Skin epidermis (tissue), 12 donors: ENCODE results near the gene PON1.

ENCODE experiments used
- H3K27ac ChIP-seq, 21 experiments: fragments of 200-600 bp; sonication (generic) in 11 of 21; one replicate each; pipeline ENCODE4 v1.5.0; 2020; ENCODE audit warnings: mild to moderate bottlenecking in 3 of 21, inconsistent platforms in 2 of 21, moderate library complexity in 2 of 21
- H3K4me3 ChIP-seq, 7 experiments: fragments of 200-600 bp; sonication (generic) in 2 of 7; one replicate each; pipeline ENCODE4 v1.5.0; 2020; ENCODE audit warnings: inconsistent platforms in 2 of 7, mild to moderate bottlenecking in 2 of 7, moderate library complexity in 1 of 7

PON1 gene

DNA sequence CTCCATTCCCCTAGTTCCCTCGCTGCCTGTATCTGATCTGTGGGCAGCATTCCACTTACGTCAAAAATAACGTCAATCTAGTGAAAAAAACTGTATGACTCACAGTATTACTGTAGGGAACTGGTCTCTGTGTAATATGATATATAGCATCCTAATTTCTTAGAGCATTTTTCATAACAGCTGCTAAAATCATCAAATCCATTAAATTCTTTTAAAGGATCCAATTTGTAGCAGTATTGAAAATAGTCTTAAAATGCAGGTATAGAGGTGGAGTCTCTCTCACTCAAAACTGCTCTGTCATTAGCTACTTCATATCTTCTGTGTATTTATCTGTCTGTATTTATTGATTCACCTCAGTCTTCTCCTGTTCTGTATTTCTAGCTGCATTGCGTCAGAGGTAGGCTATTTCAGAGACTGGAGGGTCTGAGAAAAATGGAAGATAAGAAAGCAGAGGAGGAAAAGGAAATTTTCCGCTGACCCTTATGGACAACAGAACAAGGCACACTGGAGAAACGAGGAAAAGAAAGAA, 59.9 kb downstream of the PON1 start:
- Histone ChIP-seq H3K4me3 (no peak overlapping the region), H3K27ac (no peak overlapping the region)

DNA sequence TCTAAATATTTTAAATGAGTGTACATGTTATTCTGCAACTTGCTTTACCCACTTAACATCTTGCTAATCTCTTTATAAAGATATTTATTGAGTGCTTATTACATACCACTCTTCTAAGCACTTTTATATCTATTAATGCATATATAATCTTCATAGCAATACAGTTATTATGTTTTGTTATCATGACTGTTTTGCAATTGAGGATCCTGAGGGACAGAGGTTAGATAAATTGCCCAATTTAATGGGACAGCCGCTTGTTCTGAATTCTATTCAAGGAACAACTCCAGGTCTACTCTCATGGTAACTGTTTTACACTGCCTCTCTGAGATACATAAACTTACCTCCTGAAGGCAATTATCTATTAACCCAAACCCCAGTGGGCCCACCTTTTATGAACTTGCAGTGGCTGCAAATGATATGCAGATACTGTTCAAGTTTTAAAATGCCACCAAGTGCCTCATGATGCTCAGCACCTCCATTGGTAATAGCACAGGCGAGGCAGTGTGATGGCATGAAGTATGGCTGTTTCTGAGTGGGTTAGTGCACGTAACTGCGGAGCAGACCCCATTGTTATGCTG, 60.5 kb downstream of the PON1 start:
- H3K27ac ChIP-seq: no peak overlapping the region
- H3K4me3 ChIP-seq: no peak overlapping the region

DNA sequence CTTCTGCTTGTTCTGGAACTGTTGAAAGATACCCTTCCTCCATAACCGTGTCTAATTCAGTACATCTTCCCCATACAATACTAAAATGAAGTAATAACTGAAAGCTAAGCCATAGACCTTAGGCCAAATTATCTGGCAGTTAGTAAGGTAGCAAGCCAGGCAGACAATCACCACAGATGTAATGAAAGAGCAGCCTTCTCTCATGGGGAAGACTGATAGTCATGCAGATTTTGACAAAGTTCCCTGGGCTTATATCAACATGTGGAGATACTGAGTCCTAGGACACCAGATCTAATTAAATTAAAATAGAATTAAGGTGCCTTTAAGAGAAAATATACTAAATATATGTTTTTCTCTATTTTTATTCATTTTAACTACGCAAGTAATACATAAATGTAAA, 61.5 kb downstream of the PON1 start:
- Histone ChIP-seq H3K4me3 (no peak overlapping the region), H3K27ac (no peak overlapping the region)

DNA sequence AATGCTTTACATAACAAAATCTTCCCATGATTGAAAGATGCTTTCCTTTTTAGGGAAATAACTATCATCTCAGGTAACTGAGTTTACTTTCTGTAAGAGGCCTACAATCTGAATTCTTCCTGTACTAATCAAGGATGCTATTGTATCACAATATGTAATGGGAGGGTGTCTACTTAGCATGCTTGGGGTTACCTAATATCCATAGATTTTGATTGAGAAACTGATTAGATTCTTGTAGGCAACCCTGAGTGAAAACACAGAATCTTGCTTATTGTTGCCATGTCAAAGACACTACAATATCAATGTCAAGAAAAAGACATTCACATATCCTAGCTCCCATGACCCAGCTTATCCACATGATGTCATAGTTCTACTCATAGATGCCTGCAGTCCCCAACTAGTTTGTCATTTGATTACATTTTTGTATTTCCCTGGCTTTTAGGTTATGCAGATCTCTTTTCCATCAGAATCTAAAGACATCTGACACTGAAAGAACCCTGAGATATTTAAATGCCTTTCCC, 62.4 kb downstream of the PON1 start:
- no peak overlapping the region for H3K27ac ChIP-seq
- H3K4me3 ChIP-seq: no peak overlapping the region

DNA sequence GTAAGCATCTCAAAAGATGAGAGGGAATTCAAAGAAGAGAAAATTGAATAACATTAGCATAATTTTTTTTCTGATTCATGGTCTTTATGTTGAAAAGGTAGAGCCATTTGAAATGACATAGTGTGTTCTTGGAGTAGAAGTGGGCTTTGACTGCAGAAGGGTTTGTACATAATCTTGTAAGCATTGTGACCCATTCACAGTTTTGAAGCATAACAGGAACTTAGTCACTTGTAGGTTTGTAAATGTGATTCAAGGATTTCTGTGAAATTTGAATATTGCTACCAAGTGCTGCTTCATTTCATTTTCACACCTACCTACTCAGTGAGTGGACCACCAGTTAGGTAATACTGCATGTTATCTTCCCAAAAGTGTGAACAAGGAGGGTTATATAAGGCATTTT, 68.6 kb downstream of the PON1 start:
- no peak overlapping the region for H3K27ac ChIP-seq
- no peak overlapping the region for H3K4me3 ChIP-seq

DNA sequence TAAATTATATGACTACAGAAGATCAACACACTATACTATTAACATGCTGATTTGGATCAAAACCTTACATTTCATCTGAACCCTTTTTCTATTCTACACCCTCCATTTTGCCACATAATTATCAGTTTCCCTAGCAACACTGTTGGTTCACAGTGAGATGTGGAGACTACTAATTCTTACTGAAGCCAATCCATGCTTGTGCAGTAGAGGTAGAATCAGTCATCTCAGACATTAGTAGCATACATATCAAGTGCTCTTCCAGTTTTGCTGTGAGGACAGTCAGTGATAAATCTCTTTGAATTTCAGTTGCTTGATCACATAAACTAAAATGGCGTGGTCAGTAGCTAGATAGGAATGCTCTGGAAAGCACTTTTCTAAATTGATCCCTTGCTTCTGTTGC, 70.3 kb downstream of the PON1 start:
- no peak overlapping the region for H3K27ac ChIP-seq
- H3K4me3 ChIP-seq: no peak overlapping the region

DNA sequence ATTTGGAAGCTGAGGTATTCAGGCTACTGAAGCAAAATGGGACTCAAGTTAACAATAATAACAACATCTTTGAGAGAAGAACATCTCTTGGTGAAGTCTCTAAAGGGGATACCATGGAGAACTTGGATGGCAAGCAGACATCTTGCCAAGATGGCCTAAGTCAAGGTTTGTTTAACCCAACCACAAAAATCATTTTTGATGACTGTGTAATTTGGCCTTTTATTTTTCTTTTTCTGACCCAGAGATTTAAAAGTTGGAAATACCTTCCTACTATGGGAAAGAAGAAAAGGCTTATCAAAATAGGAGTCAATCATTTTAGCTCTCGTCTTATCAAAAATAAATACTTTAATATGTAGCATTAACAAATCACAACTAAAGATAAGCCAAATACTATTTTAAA, 72.4 kb downstream of the PON1 start:
- no peak overlapping the region for H3K4me3 ChIP-seq

DNA sequence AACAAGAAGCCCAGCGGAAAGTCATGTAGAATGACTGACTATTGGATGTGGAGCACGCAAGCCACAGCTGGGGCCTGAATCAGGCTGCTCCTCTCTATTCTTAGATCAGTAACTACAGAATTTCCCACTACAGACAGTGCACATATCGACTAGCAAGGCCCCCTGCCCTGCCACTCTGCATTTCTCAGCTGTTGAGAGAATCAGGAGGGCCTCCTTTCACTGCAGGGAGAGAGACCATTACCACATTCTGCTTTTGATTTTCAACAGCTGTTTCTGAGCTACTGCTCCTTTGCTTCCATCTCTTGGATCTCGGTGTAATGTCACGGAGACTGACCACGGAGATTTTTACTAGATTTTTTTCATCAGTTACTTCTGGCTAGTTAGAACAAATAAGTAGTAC, 73.8 kb downstream of the PON1 start:
- no peak overlapping the region for H3K4me3 ChIP-seq
- no peak overlapping the region for H3K27ac ChIP-seq

More for the DNA sequence above, 72.4 kb downstream of the PON1 start:
- no peak overlapping the region for H3K27ac ChIP-seq
